ENCODE data around the gene ZFP64. TPM values are rescaled to one million over a fixed set of nuclear protein-coding genes. Genes with fewer than 3 reads are reported as not detected.

ZFP64 gene
- total and polyA plus RNA-seq, 2 of the 4 experiments (the other 2 are of a cell fraction), result 14.3 to 17.1 TPM

DNA sequence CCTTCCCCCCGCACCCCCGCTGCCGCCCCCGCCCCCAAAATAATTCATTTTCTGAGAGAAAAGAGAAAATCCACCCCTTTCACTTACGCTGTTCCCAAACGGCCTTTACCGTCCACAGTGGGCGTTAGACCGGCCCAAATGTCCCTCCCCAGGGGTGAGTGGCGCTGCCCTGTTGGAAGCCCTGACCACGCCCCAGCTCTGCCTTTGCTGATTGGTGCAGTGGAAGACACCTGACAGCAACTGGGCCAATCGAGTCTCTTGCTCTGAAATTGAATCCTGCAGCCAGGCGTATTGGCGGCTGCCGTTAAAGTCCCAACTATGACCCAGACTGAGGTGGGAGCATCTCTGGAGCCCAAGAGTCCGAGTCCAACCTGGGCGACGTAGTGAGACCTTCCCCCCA, 15.7 kb downstream of the ZFP64 start:
- CTCF ChIA-PET, result no interaction called here

More for the DNA sequence above, 15.7 kb downstream of the ZFP64 start:
- no peak overlapping the region for H3K4me3 ChIP-seq (ENCODE audit: insufficient read depth, low read depth, low read length)
- H3K9me3 ChIP-seq (ENCODE audit: control insufficient read depth, insufficient read depth, low read length), result no peaks in the 10 kb centered on the region
- H3K9me1 ChIP-seq (ENCODE audit: insufficient read depth, low read length), result peaks cover 6% of the 10 kb centered on the region; the same call in 1 of the 2 replicates
- no peak overlapping the region for H3K56ac ChIP-seq (ENCODE audit: extremely low read depth, insufficient read depth, low read length)
- peaks cover 12% of the 10 kb centered on the region; the same call in 1 of the 2 replicates for H3K36me3 ChIP-seq (ENCODE audit: control insufficient read depth, insufficient read depth, low read length)
- no peak overlapping the region for H3K18ac ChIP-seq (ENCODE audit: low read depth, low read length)
- H3K9ac ChIP-seq (ENCODE audit: low read depth, low read length), result no peak overlapping the region
- no peak overlapping the region for H2BK15ac ChIP-seq (ENCODE audit: low read depth, low read length)
- DNase-seq (no peak), ATAC-seq (ENCODE audit: low read depth) (no peak)
- H3K79me1 ChIP-seq (ENCODE audit: low read depth in 1 of 2, low read length in 2 of 2), result peaks cover 3 to 11% of the 10 kb centered on the region in 2 experiments; a peak in 3 of 4 replicates
- no peaks in the 10 kb centered on the region for H4K20me1 ChIP-seq (ENCODE audit: insufficient read depth, low read length)
- no peak overlapping the region for H2AK5ac ChIP-seq (ENCODE audit: low read depth, low read length)
- H4K91ac ChIP-seq (ENCODE audit: insufficient read depth, low read depth, low read length), result no peak overlapping the region
- no TSS peak for BruUV-seq (replicated peaks)
- dilution Hi-C loops (cut with HindIII; ENCODE audit: low sequenced_read_pairs, unreplicated experiment) (no loop called here), intact Hi-C loops (cut with micrococcal nuclease) (no loop called here), in situ Hi-C loops (cut with MboI; ENCODE audit: low sequenced_read_pairs) (no loop called here)
- no peak overlapping the region for H3K27ac ChIP-seq (ENCODE audit: insufficient read depth, low read length)
- H3K14ac ChIP-seq (replicated peaks; ENCODE audit: low read depth, low read length), result no peak overlapping the region
- WGBS, 2 experiments (ENCODE audit: extremely low coverage in 2 of 2, insufficient read length in 1 of 2), result 100% methylated on average over 8 of the region's 18 CpGs; no CpG with 5 or more reads in 1 of the 2 experiments
- H3K4me1 ChIP-seq (ENCODE audit: control insufficient read depth, insufficient read depth, low read length), result no peaks in the 10 kb centered on the region
- H2AFZ ChIP-seq (replicated peaks; ENCODE audit: low read length, poor library complexity), result no peak overlapping the region
- H2AK9ac ChIP-seq (replicated peaks; ENCODE audit: low read depth, low read length, poor library complexity), result no peak overlapping the region
- TF ChIP-seq FOS (IDR thresholded peaks at IDR 0.05; ENCODE audit: low read depth, low read length), result no peak
- no peak for TF ChIP-seq NFE2L2 (IDR thresholded peaks at IDR 0.05; ENCODE audit: low read depth, low read length)
- no peak for TF ChIP-seq CHD1 (IDR thresholded peaks at IDR 0.05; ENCODE audit: low read depth, low read length)
- no peak for TF ChIP-seq RCOR1 (IDR thresholded peaks at IDR 0.05; ENCODE audit: insufficient replicate concordance, low read length)
- TF ChIP-seq CEBPB (IDR thresholded peaks at IDR 0.05; ENCODE audit: low read depth, low read length), result no peak
- no peak for TF ChIP-seq MAZ (IDR thresholded peaks at IDR 0.05; ENCODE audit: borderline replicate concordance, low read depth, low read length)
- no peak for TF ChIP-seq BHLHE40 (IDR thresholded peaks at IDR 0.05; ENCODE audit: low read depth, low read length)
- TF ChIP-seq POLR2A (IDR thresholded peaks at IDR 0.05; ENCODE audit: low read depth, low read length), result no peak
- no peak for TF ChIP-seq CTCF (conservative IDR thresholded peaks at IDR 0.05; ENCODE audit: low read depth, low read length)
- no peak for TF ChIP-seq SMC3 (IDR thresholded peaks at IDR 0.05; ENCODE audit: low read depth, low read length)
- no peak for TF ChIP-seq RFX5 (IDR thresholded peaks at IDR 0.05; ENCODE audit: low read depth, low read length)
- TF ChIP-seq, protein P1, sequence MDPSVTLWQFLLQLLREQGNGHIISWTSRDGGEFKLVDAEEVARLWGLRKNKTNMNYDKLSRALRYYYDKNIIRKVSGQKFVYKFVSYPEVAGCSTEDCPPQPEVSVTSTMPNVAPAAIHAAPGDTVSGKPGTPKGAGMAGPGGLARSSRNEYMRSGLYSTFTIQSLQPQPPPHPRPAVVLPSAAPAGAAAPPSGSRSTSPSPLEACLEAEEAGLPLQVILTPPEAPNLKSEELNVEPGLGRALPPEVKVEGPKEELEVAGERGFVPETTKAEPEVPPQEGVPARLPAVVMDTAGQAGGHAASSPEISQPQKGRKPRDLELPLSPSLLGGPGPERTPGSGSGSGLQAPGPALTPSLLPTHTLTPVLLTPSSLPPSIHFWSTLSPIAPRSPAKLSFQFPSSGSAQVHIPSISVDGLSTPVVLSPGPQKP (IDR thresholded peaks at IDR 0.05; ENCODE audit: borderline replicate concordance, low read depth, low read length), result no peak
- no peak for TF ChIP-seq USF2 (IDR thresholded peaks at IDR 0.05; ENCODE audit: low read depth, low read length)
- no peak for TF ChIP-seq RAD21 (IDR thresholded peaks at IDR 0.05; ENCODE audit: low read length)
- TF ChIP-seq MAFK (IDR thresholded peaks at IDR 0.05; ENCODE audit: low read depth, low read length), result no peak
- H4K8ac ChIP-seq (ENCODE audit: low read depth in 2 of 2, low read length in 2 of 2), result no peak overlapping the region
- POLR2A ChIA-PET (ENCODE audit: unreplicated experiment), result no interaction called here
- no peak overlapping the region for H3K4ac ChIP-seq (ENCODE audit: low read depth, low read length)
- H3K23ac ChIP-seq (ENCODE audit: low read depth, low read length), result no peak overlapping the region
- no peak overlapping the region for H4K5ac ChIP-seq (ENCODE audit: low read depth, low read length)
- H2BK20ac ChIP-seq (ENCODE audit: low read depth, low read length), result no peak overlapping the region
- no peak overlapping the region for H3K4me2 ChIP-seq (ENCODE audit: low read depth, low read length)
- no peak overlapping the region for H2BK120ac ChIP-seq (ENCODE audit: low read depth, low read length)
- H2BK5ac ChIP-seq (ENCODE audit: low read depth, low read length, poor library complexity, severe bottlenecking), result no peak overlapping the region
- no peaks in the 10 kb centered on the region for H3K27me3 ChIP-seq (ENCODE audit: control insufficient read depth, insufficient read depth, low read length)

Data from IMR-90 (cell line).